Activated naive CD8-positive, alpha-beta T cell treated with anti-CD3 and anti-CD28 coated beads, Interleukin-2, amount 50 U/mL, for 24 hours (primary cell): ENCODE results near the gene ACYP2.

ENCODE experiments used
- ATAC-seq: fragments of 150-1000 bp; cut with Tn5 transposase; one replicate; pipeline ENCODE4 v1.10.0; 2021
- DNase-seq: peaks from one replicate; pipeline ENCODE4 v3.0.0; 2021
- H3K27ac Mint-ChIP-seq: one replicate; pipeline ENCODE4 v1.8.0; 2021; ENCODE audit warnings: mild to moderate bottlenecking, mixed read lengths
- H3K27me3 Mint-ChIP-seq: one replicate; pipeline ENCODE4 v1.8.0; 2021; ENCODE audit warnings: mixed read lengths
- H3K36me3 Mint-ChIP-seq: one replicate; pipeline ENCODE4 v1.8.0; 2021; ENCODE audit warnings: low read depth, mixed read lengths
- H3K4me1 Mint-ChIP-seq: one replicate; pipeline ENCODE4 v1.8.0; 2021; ENCODE audit warnings: mixed read lengths
- H3K4me3 Mint-ChIP-seq: one replicate; pipeline ENCODE4 v1.8.0; 2021; ENCODE audit warnings: mild to moderate bottlenecking, moderate library complexity, mixed read lengths
- H3K9me3 Mint-ChIP-seq: one replicate; pipeline ENCODE4 v1.8.0; 2021; ENCODE audit warnings: mixed read lengths

Gene ACYP2

DNA sequence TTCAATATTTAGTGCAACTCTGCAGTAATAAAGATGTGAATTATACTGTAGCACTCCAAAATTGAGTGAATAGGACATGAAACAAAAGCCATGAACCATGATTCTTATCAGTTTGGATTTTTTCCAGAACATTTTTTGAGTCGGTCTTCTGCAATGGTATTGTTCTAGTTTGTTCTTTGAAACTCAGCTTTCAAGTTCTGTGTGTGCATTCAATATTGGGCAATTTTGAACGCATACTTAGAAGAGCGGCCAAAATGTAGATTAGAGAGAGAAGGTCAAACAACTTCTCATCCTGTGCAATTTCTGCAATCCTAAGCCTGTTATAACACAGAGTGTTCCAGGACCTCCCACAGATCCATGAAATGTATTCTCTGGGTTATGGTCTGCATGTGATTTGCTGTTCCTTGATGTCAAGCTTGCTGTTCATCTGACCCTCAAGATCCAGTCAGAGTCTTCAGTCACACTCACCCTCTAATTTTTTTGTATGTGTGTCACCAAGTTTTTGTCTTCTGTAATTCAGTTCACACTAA, 92.3 kb downstream of the ACYP2 start:
- ATAC-seq (no peak), DNase-seq (no peak)
- no peaks in the 10 kb centered on the region for H3K27me3 Mint-ChIP-seq
- no peak overlapping the region for H3K27ac Mint-ChIP-seq
- H3K4me1 Mint-ChIP-seq: no peaks in the 10 kb centered on the region
- H3K4me3 Mint-ChIP-seq: no peak overlapping the region
- H3K9me3 Mint-ChIP-seq: no peaks in the 10 kb centered on the region
- H3K36me3 Mint-ChIP-seq: no peaks in the 10 kb centered on the region

DNA sequence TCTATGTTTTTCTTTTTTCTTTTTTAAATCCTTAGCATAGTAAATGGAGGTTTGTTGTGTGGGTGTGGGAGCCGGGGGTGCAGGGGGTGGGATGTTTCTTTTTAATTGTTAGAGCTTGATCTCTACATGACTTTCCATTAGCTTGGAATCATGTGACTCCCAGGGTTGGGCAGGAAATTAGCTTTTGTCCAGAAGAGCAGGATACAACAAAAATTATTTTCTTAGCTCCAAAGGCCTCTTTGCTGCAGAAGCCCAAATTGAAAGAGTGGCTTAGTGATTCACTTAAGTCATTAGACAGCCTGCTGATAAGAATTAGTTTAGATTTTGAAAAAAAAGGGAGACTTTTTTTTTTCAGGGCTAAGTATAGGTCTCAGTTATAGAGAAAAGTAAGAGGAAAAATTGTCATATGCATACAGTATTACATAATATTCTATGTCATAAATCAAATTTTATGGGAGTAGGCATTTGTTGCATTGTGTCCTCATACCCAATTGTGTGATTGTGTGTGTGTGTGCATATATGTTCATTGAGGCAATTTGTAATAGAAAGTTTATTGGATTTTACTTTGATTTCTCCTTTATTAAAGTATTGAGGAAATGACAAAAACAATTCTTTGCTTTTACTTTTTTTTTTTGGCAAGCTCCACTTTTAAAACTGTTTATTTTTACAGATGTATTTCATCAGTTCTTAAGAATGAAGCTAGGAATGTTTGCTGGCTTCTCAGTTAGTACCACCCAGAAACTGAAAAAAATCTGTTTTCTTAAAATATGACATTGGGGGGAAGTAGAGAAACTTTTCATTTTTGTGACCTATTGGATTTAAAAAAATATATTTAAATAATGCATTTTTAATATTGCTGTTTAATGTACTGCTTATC, 93.2 kb downstream of the ACYP2 start:
- no peaks in the 10 kb centered on the region for H3K4me1 Mint-ChIP-seq
- no peaks in the 10 kb centered on the region for H3K36me3 Mint-ChIP-seq
- no peak overlapping the region for H3K4me3 Mint-ChIP-seq
- no peaks in the 10 kb centered on the region for H3K27me3 Mint-ChIP-seq
- DNase-seq: no peak
- no peak overlapping the region for H3K27ac Mint-ChIP-seq
- H3K9me3 Mint-ChIP-seq: no peaks in the 10 kb centered on the region
- no peak for ATAC-seq

- Mint-ChIP-seq H3K36me3 (no peaks in the 10 kb centered on the region), H3K4me3 (no peak overlapping the region), H3K9me3 (peaks cover 4% of the 10 kb centered on the region), H3K27ac (no peak overlapping the region), H3K4me1 (no peaks in the 10 kb centered on the region), H3K27me3 (no peaks in the 10 kb centered on the region)
- no peak for ATAC-seq
- DNase-seq: no peak
Observed at GRCh38 chr2:54209379-54209778, 94.0 kb downstream of the ACYP2 start.

DNA sequence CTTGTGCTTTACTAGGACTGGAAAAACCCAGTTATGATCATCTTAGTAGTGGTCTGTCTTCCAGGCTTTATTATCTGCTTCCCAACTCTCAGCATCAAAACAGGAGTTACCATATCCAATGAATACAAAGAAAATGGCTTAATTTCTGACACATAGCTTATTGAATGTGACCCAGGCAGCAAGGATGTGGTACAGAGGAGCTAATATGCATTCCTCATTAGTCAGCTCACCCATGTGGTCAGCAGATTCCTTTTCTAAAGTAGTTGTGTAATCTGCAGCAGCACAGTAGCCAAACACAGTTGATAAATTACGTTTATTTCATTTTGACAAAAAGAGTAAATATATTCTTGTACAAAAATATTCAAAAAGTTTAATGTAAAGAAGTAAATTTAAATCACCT, 97.0 kb downstream of the ACYP2 start:
- Mint-ChIP-seq H3K9me3 (peaks cover 13% of the 10 kb centered on the region), H3K4me3 (no peak overlapping the region), H3K27ac (no peak overlapping the region), H3K4me1 (no peaks in the 10 kb centered on the region), H3K27me3 (no peaks in the 10 kb centered on the region), H3K36me3 (peaks cover 5% of the 10 kb centered on the region)
- ATAC-seq (no peak), DNase-seq (no peak)

GRCh38 chr2:54213082-54213481, 97.7 kb downstream of the ACYP2 start:
- H3K4me1 Mint-ChIP-seq: no peaks in the 10 kb centered on the region

GRCh38 chr2:54224997-54225396, 109.6 kb downstream of the ACYP2 start:
- Mint-ChIP-seq H3K27me3 (no peaks in the 10 kb centered on the region), H3K9me3 (no peaks in the 10 kb centered on the region), H3K4me1 (no peaks in the 10 kb centered on the region), H3K27ac (no peak overlapping the region), H3K36me3 (peaks cover 4% of the 10 kb centered on the region), H3K4me3 (no peak overlapping the region)
- DNase-seq (no peak), ATAC-seq (no peak)

More at GRCh38 chr2:54213082-54213481, 97.7 kb downstream of the ACYP2 start:
- Mint-ChIP-seq H3K27me3 (no peaks in the 10 kb centered on the region), H3K36me3 (peaks cover 5% of the 10 kb centered on the region), H3K4me3 (no peak overlapping the region), H3K9me3 (peaks cover 13% of the 10 kb centered on the region), H3K27ac (no peak overlapping the region)
- ATAC-seq: no peak
- DNase-seq: no peak

DNA sequence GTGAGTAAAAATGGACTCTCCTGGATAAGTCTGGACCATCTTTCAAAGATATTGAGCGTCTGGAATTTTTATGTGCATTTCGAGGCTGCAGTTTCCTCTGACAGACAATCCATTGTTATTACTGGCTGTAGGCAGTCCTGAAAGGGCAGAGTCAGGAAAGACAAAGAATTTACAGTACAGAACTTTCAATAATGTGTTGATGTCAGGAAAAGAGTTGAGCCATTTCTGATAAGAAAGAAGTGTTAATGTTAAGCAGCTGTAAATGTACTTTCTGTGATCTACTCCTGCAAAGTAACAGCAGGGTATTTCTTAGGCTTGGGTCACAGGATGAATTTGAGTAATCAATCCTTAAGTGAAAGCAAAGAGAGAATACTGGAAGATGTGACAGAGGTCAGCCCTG, 110.8 kb downstream of the ACYP2 start:
- no peak for ATAC-seq

DNA sequence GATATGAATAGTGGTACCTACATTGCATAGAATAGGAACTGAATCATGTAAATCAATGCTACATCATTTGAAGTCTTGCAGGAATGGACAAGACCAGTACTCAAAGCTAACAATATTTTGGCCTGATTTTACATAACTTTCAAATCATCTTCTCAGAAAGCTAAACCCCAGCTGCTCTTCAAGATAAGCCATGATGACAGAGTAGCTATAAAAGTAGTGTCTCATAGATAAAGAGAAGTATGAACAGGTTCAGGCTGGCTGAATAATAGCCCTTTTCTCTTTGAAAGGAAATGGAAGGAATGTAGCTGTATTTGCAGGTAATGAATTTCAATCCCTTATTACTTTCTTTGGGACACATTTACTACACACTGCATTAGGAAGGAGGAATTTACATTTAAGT, 112.4 kb downstream of the ACYP2 start:
- ATAC-seq: no peak
- Mint-ChIP-seq H3K36me3 (peaks cover 3% of the 10 kb centered on the region), H3K9me3 (peaks cover 10% of the 10 kb centered on the region), H3K27ac (no peak overlapping the region), H3K4me1 (no peaks in the 10 kb centered on the region), H3K4me3 (no peak overlapping the region), H3K27me3 (no peaks in the 10 kb centered on the region)
- no peak for DNase-seq

More for the DNA sequence above, 110.8 kb downstream of the ACYP2 start:
- Mint-ChIP-seq H3K4me3 (no peak overlapping the region), H3K36me3 (peaks cover 4% of the 10 kb centered on the region), H3K9me3 (no peaks in the 10 kb centered on the region), H3K27me3 (no peaks in the 10 kb centered on the region), H3K4me1 (no peaks in the 10 kb centered on the region), H3K27ac (no peak overlapping the region)
- no peak for DNase-seq

GRCh38 chr2:54228945-54229344, 113.5 kb downstream of the ACYP2 start:
- no peak overlapping the region for H3K4me3 Mint-ChIP-seq

GRCh38 chr2:54233832-54234649, 118.6 kb downstream of the ACYP2 start:
- no peak overlapping the region for H3K4me3 Mint-ChIP-seq
- no peaks in the 10 kb centered on the region for H3K27me3 Mint-ChIP-seq
- no peak overlapping the region for H3K27ac Mint-ChIP-seq
- H3K4me1 Mint-ChIP-seq: no peaks in the 10 kb centered on the region
- H3K36me3 Mint-ChIP-seq: peaks cover 9% of the 10 kb centered on the region
- DNase-seq (no peak), ATAC-seq (no peak)
- H3K9me3 Mint-ChIP-seq: peaks cover 24% of the 10 kb centered on the region

More at GRCh38 chr2:54228945-54229344, 113.5 kb downstream of the ACYP2 start:
- ATAC-seq (no peak), DNase-seq (no peak)
- Mint-ChIP-seq H3K27me3 (no peaks in the 10 kb centered on the region), H3K36me3 (peaks cover 2% of the 10 kb centered on the region), H3K27ac (no peak overlapping the region), H3K4me1 (no peaks in the 10 kb centered on the region), H3K9me3 (peaks cover 10% of the 10 kb centered on the region)

GRCh38 chr2:54237428-54237827, 122.0 kb downstream of the ACYP2 start:
- no peak overlapping the region for H3K4me3 Mint-ChIP-seq
- H3K27me3 Mint-ChIP-seq: no peaks in the 10 kb centered on the region
- DNase-seq: no peak
- peaks cover 9% of the 10 kb centered on the region for H3K36me3 Mint-ChIP-seq
- peaks cover 1% of the 10 kb centered on the region for H3K4me1 Mint-ChIP-seq
- no peak overlapping the region for H3K27ac Mint-ChIP-seq
- peaks cover 17% of the 10 kb centered on the region for H3K9me3 Mint-ChIP-seq
- ATAC-seq: no peak

DNA sequence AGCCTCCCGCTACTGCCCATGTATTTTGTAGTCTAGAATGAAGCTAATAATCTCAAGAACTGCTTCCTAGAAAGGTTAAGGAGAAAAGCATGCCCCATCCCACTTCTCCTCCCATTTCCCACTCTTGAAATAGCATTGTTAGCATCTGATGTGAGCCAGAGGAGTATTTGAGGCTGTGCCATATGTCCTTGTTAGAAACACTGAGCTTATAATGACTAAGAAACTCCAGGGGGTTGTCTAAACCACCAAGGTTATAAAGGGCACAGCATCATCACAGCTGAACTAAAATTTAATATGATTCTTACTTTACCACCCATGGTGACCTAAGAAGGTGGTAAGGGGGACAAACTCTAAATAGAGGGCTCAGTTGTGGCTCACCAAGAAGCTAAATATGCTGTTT, 124.0 kb downstream of the ACYP2 start:
- Mint-ChIP-seq H3K27ac (no peak overlapping the region), H3K4me3 (no peak overlapping the region), H3K36me3 (peaks cover 7% of the 10 kb centered on the region), H3K27me3 (no peaks in the 10 kb centered on the region), H3K9me3 (peaks cover 14% of the 10 kb centered on the region), H3K4me1 (peaks cover 1% of the 10 kb centered on the region)
- DNase-seq: no peak
- ATAC-seq: peak; percentile 52

DNA sequence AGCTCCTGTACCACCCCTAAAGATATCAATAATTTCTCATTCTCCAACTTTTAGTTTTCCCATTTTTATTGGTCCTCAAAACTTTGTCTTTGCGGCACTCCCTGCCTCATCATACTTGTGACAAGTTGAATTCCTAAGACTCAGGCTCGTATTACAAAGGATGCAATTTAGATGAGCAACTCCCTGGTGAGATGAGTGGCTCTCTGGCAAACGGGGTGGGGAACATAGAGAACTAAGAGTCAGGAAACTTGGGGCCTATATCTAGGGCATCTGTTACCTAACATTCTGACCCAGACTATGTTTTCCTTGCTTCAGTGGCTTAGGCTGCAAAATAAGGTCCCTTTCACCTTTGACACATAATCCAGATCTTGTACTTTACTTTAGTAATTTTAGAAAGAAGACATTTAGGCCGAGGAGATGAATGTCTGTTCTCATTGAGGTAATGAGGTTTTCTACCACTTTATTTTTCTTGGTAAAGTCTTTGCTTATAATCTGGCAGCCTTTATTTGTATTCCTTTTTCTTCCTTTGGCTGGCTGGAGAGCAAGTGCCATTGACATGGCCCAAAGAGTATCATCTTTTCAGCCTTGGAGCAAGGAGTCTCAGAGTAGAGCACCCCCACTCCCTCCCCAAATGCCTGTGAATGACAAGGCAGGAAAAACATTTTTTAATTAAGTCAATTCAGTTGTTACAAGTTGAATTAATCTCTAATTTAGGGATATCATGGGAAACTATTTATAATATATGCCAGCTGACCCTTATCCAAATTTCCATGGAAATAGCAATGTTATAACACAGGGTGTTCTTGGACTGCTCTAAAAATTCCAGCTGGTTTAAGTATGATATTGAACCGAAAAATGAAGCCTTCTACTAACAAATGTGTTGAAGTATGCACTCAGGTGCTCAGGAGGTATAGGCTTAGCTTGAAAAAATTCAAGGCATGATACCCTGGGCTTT, 125.4 kb downstream of the ACYP2 start:
- H3K4me3 Mint-ChIP-seq: no peak overlapping the region
- H3K27ac Mint-ChIP-seq: no peak overlapping the region
- peaks cover 11% of the 10 kb centered on the region for H3K9me3 Mint-ChIP-seq

GRCh38 chr2:54247115-54247514, 131.7 kb downstream of the ACYP2 start:
- H3K27me3 Mint-ChIP-seq: no peaks in the 10 kb centered on the region
- no peak for ATAC-seq
- no peaks in the 10 kb centered on the region for H3K4me1 Mint-ChIP-seq
- no peaks in the 10 kb centered on the region for H3K36me3 Mint-ChIP-seq
- peaks cover 5% of the 10 kb centered on the region for H3K9me3 Mint-ChIP-seq
- no peak overlapping the region for H3K4me3 Mint-ChIP-seq
- no peak for DNase-seq
- no peak overlapping the region for H3K27ac Mint-ChIP-seq

More for the DNA sequence above, 125.4 kb downstream of the ACYP2 start:
- Mint-ChIP-seq H3K27me3 (no peaks in the 10 kb centered on the region), H3K4me1 (peaks cover 1% of the 10 kb centered on the region), H3K36me3 (peaks cover 6% of the 10 kb centered on the region)
- no peak for ATAC-seq
- DNase-seq: no peak
